Stimulated activated CD8-positive, alpha-beta memory T cell treated with anti-CD3 and anti-CD28 coated beads, Interleukin-15, amount 100 ng/mL, for 48 hours (primary cell): Measurements from ENCODE around the gene ZSWIM3.
A peak's percentile ranks its signal among the peaks of the same experiment; 100 is the strongest.
"Not testable (repeated sequence)": the region's sequence is repeated elsewhere in the genome, so short reads cannot be mapped to it uniquely, and the experiment has no call there.

Source experiments
- DNase-seq, 2 donors: peaks; one replicate each; pipeline ENCODE4 v3.0.0-alpha.2; 2020; ENCODE audit warnings: low read depth in 2 of 2

Gene ZSWIM3

DNA sequence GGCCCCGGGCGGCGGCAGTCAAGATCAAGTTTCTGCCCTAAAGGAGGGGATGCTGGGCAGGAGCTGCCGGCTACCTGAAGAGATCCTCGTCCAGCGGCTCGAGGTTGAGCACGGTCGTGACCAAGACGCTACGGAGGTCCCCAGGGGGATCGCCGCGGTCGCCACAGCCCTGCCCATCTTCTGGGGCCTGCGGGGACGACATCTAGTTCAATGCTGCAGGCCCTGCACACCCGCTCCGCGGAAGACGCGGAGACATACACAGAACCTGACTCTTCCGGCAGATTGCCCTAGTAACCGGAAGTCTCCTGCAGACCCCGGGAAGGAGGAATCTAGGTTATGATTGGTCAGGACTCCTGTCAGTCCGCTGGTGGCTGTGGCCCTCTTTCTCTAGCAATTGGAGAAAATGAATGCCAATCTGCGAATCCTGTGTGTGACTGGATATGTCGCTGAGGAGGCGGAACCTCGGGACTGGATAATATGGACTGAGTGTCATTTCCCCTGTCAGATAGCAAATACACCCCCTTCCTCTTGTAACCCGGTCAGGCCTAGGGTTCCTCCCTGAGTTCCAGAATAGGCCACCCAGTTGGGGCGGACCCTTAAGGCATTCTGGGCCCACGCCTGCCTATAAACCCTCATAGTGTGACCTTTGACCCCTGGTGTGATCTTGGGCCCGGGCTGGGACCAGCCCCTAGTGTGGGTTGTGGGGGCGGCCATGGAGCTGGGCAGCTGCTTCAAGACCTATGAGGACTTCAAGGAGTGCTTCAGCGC is at the start of gene ZSWIM3, which contains the start of gene ACOT8:
Gene ZSWIM3, plus strand, starts transcription at position 501 of the 768 bp plus-strand sequence. Its CDS starts 212 bp downstream, at position 713.
Gene ACOT8, minus strand, starts transcription at position 279 of the 768 bp plus-strand sequence. Its CDS starts 77 bp downstream, at position 202.
- DNase-seq, result peak; percentile 89 to 90

DNA sequence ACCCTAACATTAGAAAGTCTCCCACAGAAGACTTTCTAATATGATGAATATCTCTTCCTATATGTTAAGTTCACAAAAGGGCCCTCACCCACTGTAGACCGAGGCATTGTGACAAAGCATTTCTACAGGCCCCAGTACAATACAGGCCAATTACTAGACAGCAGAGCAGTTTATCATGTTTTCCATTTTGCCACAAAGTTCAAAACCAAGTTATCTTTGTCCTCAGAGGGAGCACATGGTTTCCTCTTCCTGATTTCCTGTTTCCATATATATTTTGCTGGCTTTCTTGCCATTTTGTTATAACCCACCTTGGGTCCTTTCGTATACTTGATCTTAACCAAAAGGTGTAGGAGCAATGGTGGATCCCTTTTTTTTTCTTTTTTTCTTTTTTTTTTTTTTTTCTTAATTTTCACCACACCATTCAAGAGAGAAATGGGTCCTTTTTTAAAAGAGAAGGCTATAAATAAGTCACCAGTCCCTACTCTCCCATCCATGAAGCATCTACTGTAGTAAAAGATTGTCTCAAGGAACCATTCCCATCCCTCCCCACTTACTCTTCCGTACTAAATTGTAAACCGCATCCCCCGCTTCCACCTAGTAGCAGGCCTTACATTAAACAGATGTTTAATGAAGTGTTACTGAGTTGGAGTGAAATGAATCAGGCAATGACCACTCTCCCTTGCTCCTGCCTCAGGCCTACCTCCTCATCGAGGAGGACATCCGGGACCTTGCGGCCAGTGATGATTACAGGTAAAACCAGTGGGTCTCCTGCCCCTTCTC is 47.0 kb upstream of the ZSWIM3 start:
- no peak for DNase-seq

DNA sequence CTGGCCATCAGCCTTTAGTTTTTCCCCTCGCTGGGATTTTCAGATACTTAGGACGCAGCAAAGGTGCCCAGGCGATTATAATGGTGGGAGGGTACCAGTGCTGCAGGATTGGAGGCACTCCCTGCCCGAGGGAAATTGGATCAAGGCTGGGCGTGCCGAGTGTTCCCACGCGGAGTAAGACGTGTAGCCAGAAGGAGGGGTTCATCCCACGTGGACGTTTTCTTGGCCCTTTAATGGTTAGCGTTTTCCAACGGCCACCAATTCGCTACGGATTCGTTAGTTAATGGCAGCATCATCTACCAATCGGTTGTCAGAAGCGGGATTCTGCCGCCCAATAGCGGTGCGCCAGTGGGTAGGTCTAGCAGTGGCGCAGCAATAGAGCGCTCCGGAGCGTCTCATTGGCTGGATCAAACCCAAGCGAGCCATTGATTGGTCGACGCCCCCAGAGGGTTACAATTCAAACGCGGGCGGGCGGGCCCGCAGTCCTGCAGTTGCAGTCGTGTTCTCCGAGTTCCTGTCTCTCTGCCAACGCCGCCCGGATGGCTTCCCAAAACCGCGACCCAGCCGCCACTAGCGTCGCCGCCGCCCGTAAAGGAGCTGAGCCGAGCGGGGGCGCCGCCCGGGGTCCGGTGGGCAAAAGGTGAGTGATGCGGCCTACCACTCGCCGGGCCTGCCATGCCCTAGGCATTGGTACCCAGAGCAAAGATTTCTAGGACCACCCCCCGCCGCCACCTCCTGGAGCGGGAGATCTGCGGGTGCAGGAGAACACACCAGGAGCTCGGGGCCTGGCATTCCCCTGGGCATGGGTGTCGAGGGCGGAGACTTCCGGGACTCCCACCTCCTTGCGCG is 45.0 kb upstream of the ZSWIM3 start, which contains the start of gene UBE2C:
Gene UBE2C, plus strand, starts transcription at position 488 of the 849 bp plus-strand sequence. Its CDS starts 52 bp downstream, at position 540.
- peak; percentile 93 to 95 for DNase-seq

DNA sequence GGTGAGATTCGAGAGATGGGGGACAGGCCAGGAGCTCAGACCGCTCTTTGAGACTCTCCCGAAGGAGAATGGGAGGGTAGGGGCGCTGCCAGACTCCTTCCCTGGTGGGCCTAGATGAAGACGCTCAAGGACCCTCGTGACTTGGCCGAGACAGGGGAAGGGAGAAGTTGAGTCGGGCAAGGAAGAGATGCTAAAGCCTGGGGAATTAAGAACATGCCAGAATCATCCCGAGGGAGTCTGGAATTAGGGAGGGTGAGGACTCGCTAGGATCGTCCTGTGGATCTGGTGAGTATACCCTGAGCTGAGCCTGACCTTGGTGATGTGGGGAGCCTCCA is 44.4 kb upstream of the ZSWIM3 start:
- DNase-seq, result no peak

DNA sequence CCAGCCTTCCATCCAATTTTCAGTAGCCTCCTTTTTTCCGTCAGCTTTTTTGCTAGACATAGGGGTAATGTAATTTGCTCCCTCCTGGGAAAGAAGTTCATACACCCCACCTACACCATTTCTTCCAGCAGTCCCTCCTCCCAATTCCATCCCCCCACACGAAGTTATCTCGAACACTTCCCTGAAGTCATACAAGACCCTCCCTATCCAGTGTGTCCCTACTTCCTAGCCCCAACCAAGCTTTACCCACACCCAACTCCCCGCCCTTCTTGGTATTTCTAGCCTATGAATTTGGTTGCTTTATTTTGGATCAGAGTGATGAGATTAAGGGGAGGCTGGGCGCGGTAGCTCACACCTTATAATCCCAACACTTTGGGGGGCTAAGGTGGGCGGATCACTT is 43.9 kb upstream of the ZSWIM3 start:
- DNase-seq, result no peak

DNA sequence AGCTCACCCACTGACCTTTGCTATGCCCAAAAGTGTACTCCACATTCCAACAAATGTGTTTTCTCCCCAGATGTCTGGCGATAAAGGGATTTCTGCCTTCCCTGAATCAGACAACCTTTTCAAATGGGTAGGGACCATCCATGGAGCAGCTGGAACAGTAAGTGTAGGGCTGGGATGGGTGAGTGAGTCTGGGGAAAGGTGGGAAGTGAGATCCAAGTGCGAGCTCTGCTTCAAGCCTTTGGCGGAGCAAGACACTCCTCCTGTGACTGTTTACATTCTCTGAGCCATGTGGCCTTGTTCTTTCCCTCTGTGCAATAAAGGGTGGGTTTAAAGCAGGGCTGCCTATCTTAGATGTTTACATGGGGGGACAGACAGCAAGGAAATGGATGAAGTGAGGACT is 43.1 kb upstream of the ZSWIM3 start:
- no peak for DNase-seq

DNA sequence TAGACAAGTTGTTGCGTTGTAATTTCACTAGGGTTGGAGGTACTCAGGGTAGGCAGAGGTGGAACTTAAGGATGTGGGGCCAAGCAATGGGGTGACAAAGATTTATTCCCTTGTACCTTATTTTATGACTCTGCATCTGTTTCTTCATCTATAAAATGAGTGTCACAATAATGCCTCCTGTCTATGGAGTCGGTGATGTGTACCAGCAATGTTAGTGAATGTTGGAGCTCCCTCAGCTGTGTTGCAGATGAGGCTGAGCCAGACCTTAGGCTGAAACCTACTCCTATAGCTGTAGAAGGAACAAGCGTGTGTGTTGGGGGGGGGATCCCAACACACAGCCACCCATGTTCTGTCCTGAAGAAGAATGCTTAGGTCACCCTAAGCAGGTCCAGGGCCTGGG is 40.5 kb upstream of the ZSWIM3 start:
- no peak for DNase-seq

DNA sequence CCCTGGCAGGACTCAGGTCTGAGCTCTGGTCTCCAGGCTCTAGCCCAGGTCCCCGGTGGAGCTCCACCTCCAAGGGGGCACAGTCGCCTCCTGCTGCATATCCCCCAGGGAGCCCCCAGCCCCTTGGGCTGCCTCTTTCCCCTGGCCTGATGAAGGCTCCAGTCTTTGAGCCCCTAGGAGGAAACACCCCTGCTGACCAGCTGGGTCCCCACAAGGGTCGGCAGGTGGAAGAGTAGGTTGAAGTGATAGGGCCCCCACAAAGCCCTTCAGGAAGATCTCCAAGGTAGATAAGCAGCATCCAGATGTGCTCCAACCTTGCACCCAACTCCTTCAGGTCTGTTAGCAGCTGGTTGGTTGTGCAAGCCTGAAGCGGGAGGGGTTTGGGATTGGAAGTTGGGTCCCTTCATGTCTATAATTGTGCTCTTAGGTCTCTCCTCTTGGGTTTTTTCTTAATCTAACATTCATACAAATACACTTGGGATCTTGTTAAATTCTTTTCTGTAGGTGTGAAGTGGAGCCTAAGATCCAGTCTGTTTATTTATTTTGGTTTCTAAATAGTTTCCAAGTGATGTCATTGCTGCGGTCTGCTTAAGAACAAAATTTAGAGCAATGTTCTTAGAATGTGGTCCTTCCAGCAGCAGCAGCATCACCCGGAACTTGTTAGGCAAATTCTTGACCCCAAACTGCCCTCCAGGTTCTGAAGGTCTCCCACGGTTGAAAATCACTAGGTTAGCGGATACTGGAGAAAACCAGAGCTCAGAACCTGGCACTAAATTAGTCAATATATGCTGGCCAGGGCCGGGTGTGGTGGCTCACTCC is 39.8 kb upstream of the ZSWIM3 start:
- no peak for DNase-seq

DNA sequence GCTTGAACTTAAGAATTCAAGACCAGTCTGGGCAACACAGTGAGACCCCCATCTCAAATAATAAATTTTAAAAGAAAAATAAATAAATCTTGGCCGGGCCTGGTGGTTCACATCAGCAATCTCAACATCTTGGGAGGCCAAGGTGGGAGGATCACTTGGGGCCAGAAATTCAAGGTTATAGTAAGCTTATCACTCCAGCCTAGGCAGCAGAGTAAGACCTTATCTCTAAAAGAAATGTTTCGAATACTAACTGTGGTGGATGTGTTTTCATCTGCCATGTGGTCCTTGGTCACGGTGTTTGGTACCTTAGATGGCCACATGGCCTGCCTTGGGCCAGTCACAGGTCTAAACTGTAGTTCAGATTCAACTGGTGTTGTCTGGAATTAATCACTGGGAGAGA is 39.2 kb upstream of the ZSWIM3 start:
- no peak for DNase-seq

DNA sequence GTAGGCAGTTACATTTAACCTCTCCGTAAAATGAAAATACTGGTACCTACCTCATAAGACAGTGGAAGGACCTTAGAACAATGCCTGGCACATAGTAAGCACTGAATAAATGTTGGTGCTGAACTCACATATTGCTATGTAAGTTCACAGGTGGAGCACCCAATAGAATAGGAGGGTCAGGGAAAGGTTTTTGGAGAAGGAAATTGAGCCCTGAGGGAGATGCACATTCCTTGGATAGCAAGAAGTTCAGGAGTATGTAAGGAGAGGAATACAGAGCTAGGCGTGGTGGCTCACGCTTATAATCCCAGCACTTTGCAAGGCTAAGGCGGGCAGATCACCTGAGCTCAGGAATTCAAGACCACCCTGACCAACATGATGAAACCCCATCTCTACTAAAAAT is 37.9 kb upstream of the ZSWIM3 start:
- DNase-seq, result no peak

DNA sequence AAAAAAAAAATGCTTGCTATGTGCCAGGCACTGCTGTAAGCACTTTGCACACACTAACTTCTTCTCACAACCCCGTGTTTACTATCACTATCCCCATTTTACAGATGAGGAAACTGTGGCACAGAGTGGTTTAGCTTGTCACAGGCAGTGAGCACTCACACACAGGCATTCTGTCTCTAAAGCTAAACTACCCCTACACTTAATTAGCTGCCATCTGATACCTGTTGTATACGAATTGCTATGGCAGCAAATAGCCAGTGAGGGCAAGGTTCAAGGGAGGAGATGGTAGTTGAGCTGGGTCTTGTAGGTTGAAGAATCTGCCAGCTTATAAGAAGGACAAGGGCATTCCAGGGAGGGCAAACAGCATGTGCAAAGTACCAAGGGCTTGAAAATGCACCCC is 35.5 kb upstream of the ZSWIM3 start:
- DNase-seq, result no peak

DNA sequence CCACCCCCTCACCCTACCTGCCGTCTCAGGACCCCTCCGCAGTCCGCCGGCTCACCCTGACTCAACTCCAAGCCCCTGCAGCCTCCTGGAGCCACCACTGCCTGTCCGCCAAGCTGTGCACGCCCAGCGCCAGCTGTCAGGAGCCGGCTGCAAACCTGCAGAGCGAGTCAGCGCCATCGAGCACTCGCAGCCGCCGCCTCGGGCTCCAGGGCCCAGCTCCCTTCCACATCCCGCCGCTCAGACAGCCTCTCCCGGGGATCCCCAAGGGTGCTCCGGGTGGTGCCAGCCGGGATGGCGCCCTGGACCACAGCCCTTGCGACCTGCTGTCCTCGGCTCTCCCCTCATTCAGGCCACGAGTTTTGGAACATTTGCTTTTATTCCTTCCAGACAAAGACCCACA is 34.6 kb upstream of the ZSWIM3 start:
- DNase-seq, result no peak

DNA sequence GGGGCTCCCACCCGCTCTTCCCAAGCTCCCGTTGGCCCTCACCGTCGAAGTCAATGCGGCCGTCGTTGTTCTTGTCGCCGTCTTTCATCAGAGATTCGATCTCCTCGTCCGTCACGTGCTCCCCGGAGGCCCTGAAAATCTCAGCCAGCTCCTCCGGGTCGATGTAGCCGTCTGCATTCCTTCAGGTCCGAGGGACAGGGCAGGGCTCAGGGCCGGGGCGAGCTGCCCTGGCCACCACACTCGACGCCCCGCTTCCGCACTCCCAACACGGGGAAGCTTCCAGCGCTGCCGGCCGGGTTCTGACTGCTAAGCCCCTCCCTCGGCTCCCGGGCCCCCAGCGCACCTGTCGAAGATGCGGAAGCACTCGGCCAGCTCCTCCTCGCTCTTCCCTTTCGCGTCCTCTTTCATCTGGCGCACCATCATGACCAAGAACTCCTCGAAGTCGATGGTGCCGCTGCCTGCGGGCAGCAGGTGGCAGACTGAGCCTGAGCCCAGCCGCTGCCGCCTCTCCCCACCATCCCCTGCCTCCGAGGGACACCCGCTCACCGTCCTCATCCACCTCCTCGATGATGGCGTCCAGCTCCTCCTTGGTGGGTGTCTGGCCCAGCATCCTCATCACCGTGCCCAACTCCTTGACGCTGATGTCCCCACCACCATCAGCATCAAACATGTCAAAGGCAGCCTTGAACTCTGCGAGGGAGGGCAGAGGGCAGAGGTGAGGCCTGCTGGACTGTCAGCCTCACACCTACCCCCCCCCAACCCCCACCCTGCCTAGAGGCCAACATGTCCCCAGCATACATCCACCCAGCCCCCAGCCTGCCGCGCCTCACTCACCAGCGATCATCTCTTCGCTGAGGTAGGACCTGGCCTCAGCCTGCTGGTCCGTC is 33.2 kb upstream of the ZSWIM3 start:
- DNase-seq, result peak; percentile 22 to 28

DNA sequence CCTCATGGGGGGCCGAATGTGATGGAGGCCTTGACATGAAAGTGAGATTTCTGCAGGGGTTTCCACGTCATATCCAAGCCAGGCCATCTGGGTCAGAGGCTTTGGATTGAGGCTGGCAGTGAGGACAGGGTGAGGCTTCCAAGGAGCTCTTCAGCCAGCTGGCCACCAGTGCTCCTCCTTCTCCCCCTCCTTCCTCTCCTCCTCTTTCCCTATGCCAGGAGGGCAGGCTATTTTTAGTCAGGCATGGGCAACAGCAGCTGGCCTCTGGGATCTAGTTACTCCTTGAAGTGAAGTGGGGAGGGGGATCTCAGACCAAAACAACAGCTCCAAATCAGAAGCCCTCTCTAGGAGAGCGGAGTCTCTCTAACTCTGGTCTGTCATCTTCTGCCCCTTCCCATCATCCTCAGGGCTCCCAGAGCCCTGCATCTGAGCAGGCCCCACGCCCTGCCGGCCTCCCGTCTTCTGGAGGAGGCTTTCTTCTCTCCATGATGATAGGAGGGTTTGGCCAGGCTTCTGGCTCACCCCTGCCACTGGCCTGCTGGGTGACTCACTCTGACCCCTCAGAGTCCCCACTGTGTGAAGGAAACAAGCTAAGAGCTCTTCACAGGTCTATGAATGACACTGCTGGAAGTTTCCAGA is 30.9 kb upstream of the ZSWIM3 start:
- DNase-seq, result no peak

DNA sequence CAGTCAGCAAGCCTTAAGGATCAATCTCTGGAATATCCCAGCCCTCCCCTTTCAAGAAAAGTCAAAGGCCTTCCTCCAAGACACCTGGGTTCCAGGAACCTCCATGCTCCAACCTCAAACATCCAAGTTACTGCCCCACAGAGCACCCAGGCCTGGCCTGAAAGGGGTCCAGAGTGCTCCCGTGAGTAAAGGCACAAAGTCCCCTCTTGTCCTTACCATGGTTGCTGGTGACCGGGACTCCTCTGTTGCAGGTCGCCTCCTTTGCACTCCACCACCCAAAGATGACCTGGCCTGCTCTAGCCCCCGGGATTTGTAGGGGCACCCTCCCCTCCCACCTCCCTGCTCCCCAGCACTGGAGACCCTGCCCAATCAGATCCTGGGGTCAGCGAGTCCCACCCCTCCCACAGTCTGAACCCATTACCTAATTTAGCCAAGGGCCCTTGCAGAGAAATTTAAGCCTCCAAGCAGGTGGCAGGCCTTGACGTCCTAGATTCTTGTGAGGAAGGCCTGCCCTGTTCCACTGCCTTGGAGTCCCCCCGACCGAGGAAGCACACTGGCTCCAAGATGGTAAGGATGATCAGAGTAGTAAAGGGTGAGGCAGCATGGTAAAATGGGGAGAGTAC is 30.3 kb upstream of the ZSWIM3 start, which contains the start of gene TNNC2:
Gene TNNC2, minus strand, starts transcription at position 283 of the 623 bp plus-strand sequence. Its CDS starts 64 bp downstream, at position 219.
- no peak for DNase-seq

DNA sequence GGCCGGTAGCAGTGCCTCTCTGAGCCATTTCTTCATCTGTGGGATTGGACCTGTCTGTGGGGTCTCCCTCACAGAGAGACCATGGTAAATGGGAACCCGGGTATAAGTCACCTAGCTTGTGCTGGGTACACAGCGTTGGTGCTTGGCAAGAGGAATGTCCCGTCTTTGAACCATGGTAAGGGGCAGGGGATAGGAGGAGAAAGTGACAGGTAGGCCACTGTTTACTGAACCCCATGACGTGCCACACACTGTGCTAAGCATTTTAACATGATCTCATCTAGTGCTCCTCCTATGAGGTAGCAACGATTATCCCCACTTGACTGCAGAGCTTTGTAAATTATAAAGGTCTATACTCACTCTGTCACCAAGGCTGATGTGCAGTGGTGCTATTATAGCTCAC is 29.7 kb upstream of the ZSWIM3 start:
- no peak for DNase-seq

DNA sequence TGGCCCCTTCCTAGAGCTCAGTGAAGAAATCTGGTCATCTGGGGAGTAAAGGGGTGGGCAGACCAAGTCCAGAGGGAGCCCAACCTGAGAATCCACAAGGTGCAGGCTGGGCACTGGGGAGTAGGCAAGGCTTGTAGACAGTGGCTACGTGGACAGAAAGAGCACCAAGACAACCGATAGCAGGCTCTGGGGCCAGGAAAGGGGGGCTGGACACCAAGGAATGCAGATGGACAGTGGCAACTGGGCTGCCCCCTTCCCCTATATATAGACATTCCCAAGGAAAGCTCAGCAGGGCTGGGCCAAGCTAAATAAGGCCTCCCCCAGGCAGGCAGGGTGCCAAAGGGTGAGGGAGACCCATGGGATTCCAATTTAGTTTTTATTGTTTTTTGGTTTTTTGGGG is 28.8 kb upstream of the ZSWIM3 start:
- DNase-seq, result no peak

DNA sequence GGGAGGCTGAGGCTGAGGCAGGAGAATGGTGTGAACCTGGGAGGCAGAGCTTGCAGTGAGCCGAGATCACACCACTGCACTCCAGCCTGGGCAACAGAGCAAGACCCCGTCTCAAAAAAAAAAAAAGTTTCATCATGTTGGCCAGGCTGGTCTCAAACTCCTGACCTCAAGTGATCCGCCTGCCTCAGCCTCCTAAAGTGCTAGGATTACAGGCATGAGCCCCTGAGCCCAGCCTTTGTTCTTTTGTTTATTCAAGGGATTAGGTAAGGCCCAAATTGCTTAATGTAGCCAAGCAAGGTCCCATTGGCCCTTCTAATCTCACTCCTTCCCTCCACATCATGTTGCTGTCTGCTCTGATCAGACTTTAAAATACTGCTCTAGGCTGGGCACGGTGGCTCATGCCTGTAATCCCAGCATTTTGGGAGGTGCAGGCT is 27.7 kb upstream of the ZSWIM3 start:
- DNase-seq, result not testable (repeated sequence)

DNA sequence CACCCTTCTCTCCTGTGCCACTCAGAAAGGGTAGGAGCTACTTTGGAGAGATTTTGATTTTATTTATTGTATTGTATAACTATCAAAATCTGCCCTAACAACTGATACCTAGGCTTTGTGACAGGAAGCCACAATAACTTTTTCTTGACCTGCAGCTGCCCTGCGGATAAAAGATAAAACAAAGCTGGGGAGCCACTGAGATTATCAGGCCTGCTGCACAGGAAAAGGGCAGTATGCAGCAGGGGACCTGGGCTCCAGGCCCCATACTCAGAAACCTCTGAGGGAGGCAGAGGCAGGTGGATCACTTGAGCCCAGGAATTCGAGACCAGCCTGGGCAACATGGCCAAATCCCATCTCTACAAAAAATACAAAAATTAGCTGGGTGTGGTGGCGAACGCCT is 24.8 kb upstream of the ZSWIM3 start:
- no peak for DNase-seq
